Karpas-422 (cell line): Measurements from ENCODE around the gene CADPS. TPM values are rescaled to one million over a fixed set of nuclear protein-coding genes. Genes with fewer than 3 reads are reported as not detected.

Experiments
- DNase-seq: peaks from one replicate; pipeline ENCODE4 v3.0.0-alpha.2; 2015
- H2AFZ ChIP-seq: fragments of 200-600 bp; sonication (generic); 2 replicates; pipeline ENCODE4 v1.6.1; 2014; ENCODE audit warnings: antibody characterized with exemption, low read length, mixed read lengths
- H3K27ac ChIP-seq: fragments of 200-600 bp; sonication (generic); 2 replicates; pipeline ENCODE4 v1.5.1; 2014; ENCODE audit warnings: mild to moderate bottlenecking, low read length, moderate library complexity
- H3K27me3 ChIP-seq: fragments of 200-600 bp; sonication (generic); 2 replicates; pipeline ENCODE4 v1.6.1; 2014; ENCODE audit warnings: low read length, mixed read lengths
- H3K36me3 ChIP-seq: fragments of 200-600 bp; sonication (generic); 2 replicates; pipeline ENCODE4 v1.6.1; 2014; ENCODE audit warnings: low read length, mixed read lengths; ENCODE audit not compliant: insufficient read depth
- H3K4me1 ChIP-seq: fragments of 200-600 bp; sonication (generic); 2 replicates; pipeline ENCODE4 v1.6.1; 2014; ENCODE audit warnings: mild to moderate bottlenecking, low read length, mixed read lengths
- H3K4me2 ChIP-seq: fragments of 200-600 bp; sonication (generic); 2 replicates; pipeline ENCODE4 v1.6.1; 2014; ENCODE audit warnings: low read length, low read depth, mild to moderate bottlenecking; ENCODE audit not compliant: poor library complexity, severe bottlenecking
- H3K4me3 ChIP-seq: fragments of 200-600 bp; sonication (generic); 2 replicates; pipeline ENCODE4 v1.5.1; 2014; ENCODE audit warnings: mild to moderate bottlenecking, antibody characterized with exemption, low read length, mixed read lengths
- H3K79me2 ChIP-seq: fragments of 200-600 bp; sonication (generic); 2 replicates; pipeline ENCODE4 v1.6.1; 2014; ENCODE audit warnings: mild to moderate bottlenecking, low read length, mixed read lengths
- H3K9ac ChIP-seq: fragments of 200-600 bp; sonication (generic); 2 replicates; pipeline ENCODE4 v1.6.0; 2014; ENCODE audit warnings: low read length
- H3K9me2 ChIP-seq: fragments of 200-600 bp; sonication (generic), shearing (Covaris generic); replicated peaks from 2 replicates; pipeline ENCODE4 v1.6.0; 2014; ENCODE audit warnings: mild to moderate bottlenecking, low read length, moderate library complexity; ENCODE audit not compliant: insufficient read depth
- H3K9me3 ChIP-seq: fragments of 300-700, 200-600 bp; sonication (generic); 2 replicates; pipeline ENCODE4 v1.6.1; 2014; ENCODE audit warnings: low read length, mixed read lengths
- H4K20me1 ChIP-seq: fragments of 200-600 bp; sonication (generic); 2 replicates; pipeline ENCODE4 v1.6.1; 2014; ENCODE audit warnings: mild to moderate bottlenecking, antibody characterized with exemption, low read length, low read depth; ENCODE audit not compliant: insufficient read depth
- total RNA-seq: library from RNA; depleted of rRNA; stranded (reverse); fragments of >200 nt; shearing (Covaris generic); gene quantifications from 2 replicates; pipeline ENCODE4 v1.2.3, GENCODE V29; 2014; ENCODE audit warnings: low replicate concordance

The CADPS gene
- total RNA-seq, 1 experiment from 2014 or later, result 1.9 TPM

- no peaks in the 10 kb centered on the region for H4K20me1 ChIP-seq
- no peaks in the 10 kb centered on the region for H3K9me3 ChIP-seq
- no peaks in the 10 kb centered on the region for H3K36me3 ChIP-seq
- H3K4me2 ChIP-seq, result peak overlapping the region; percentile 44
- H3K79me2 ChIP-seq, result no peaks in the 10 kb centered on the region
- H3K9me2 ChIP-seq, result no peaks in the 10 kb centered on the region
- no peaks in the 10 kb centered on the region for H3K27me3 ChIP-seq
- no peak overlapping the region for H3K27ac ChIP-seq
- H3K4me1 ChIP-seq, result peaks cover 14% of the 10 kb centered on the region
- H2AFZ ChIP-seq, result no peak overlapping the region
- no peak for DNase-seq
- H3K4me3 ChIP-seq, result no peak overlapping the region
- no peak overlapping the region for H3K9ac ChIP-seq
Measured at GRCh38 chr3:62503516-62503915, 371.7 kb downstream of the CADPS start.

GRCh38 chr3:62502315-62503300, 372.6 kb downstream of the CADPS start:
- Histone ChIP-seq H3K9ac (no peak overlapping the region), H3K27ac (no peak overlapping the region), H3K79me2 (no peaks in the 10 kb centered on the region), H3K4me2 (peak overlapping the region; percentile 44), H3K27me3 (no peaks in the 10 kb centered on the region), H3K4me3 (no peak overlapping the region), H2AFZ (no peak overlapping the region), H4K20me1 (no peaks in the 10 kb centered on the region), H3K9me2 (no peaks in the 10 kb centered on the region), H3K36me3 (no peaks in the 10 kb centered on the region), H3K9me3 (no peaks in the 10 kb centered on the region), H3K4me1 (peaks cover 14% of the 10 kb centered on the region)
- peak; percentile 76 for DNase-seq

GRCh38 chr3:62501289-62501668, 373.9 kb downstream of the CADPS start:
- no peaks in the 10 kb centered on the region for H3K27me3 ChIP-seq
- no peak overlapping the region for H3K4me2 ChIP-seq
- no peaks in the 10 kb centered on the region for H3K9me3 ChIP-seq
- no peaks in the 10 kb centered on the region for H3K9me2 ChIP-seq
- no peak overlapping the region for H2AFZ ChIP-seq
- H3K79me2 ChIP-seq, result no peaks in the 10 kb centered on the region
- no peaks in the 10 kb centered on the region for H4K20me1 ChIP-seq
- H3K27ac ChIP-seq, result no peak overlapping the region
- peaks cover 14% of the 10 kb centered on the region for H3K4me1 ChIP-seq
- no peak for DNase-seq
- H3K9ac ChIP-seq, result no peak overlapping the region
- H3K4me3 ChIP-seq, result no peak overlapping the region
- no peaks in the 10 kb centered on the region for H3K36me3 ChIP-seq

GRCh38 chr3:62500556-62501288, 374.5 kb downstream of the CADPS start:
- Histone ChIP-seq H3K4me2 (no peak overlapping the region), H3K9me2 (no peaks in the 10 kb centered on the region), H3K36me3 (no peaks in the 10 kb centered on the region), H3K9me3 (no peaks in the 10 kb centered on the region), H2AFZ (no peak overlapping the region), H3K4me3 (no peak overlapping the region), H4K20me1 (no peaks in the 10 kb centered on the region), H3K9ac (no peak overlapping the region), H3K27me3 (no peaks in the 10 kb centered on the region), H3K27ac (no peak overlapping the region), H3K4me1 (peaks cover 14% of the 10 kb centered on the region), H3K79me2 (no peaks in the 10 kb centered on the region)
- no peak for DNase-seq

GRCh38 chr3:62497156-62497555, 378.1 kb downstream of the CADPS start:
- DNase-seq, result no peak
- H3K79me2 ChIP-seq, result no peaks in the 10 kb centered on the region
- no peak overlapping the region for H2AFZ ChIP-seq
- H3K9me3 ChIP-seq, result no peaks in the 10 kb centered on the region
- H3K36me3 ChIP-seq, result no peaks in the 10 kb centered on the region
- H3K4me2 ChIP-seq, result no peak overlapping the region
- H4K20me1 ChIP-seq, result no peaks in the 10 kb centered on the region
- H3K9me2 ChIP-seq, result no peaks in the 10 kb centered on the region
- peaks cover 5% of the 10 kb centered on the region for H3K4me1 ChIP-seq
- no peak overlapping the region for H3K27ac ChIP-seq
- H3K27me3 ChIP-seq, result no peaks in the 10 kb centered on the region
- H3K4me3 ChIP-seq, result no peak overlapping the region
- no peak overlapping the region for H3K9ac ChIP-seq

- no peak overlapping the region for H2AFZ ChIP-seq
- no peak overlapping the region for H3K4me3 ChIP-seq
- no peaks in the 10 kb centered on the region for H3K9me2 ChIP-seq
- H3K4me2 ChIP-seq, result no peak overlapping the region
- no peaks in the 10 kb centered on the region for H3K9me3 ChIP-seq
- H3K27me3 ChIP-seq, result no peaks in the 10 kb centered on the region
- no peak overlapping the region for H3K9ac ChIP-seq
- H3K27ac ChIP-seq, result no peak overlapping the region
- peaks cover 5% of the 10 kb centered on the region for H3K4me1 ChIP-seq
- H4K20me1 ChIP-seq, result no peaks in the 10 kb centered on the region
- DNase-seq, result no peak
- no peaks in the 10 kb centered on the region for H3K36me3 ChIP-seq
- H3K79me2 ChIP-seq, result no peaks in the 10 kb centered on the region
Measured at GRCh38 chr3:62496503-62496902, 378.7 kb downstream of the CADPS start.

- Histone ChIP-seq H3K9me3 (no peaks in the 10 kb centered on the region), H3K79me2 (no peaks in the 10 kb centered on the region), H2AFZ (no peak overlapping the region), H3K9me2 (no peaks in the 10 kb centered on the region), H3K27ac (no peak overlapping the region), H3K4me3 (no peak overlapping the region), H3K9ac (no peak overlapping the region), H3K4me1 (peaks cover 5% of the 10 kb centered on the region), H3K4me2 (no peak overlapping the region), H4K20me1 (no peaks in the 10 kb centered on the region), H3K27me3 (no peaks in the 10 kb centered on the region), H3K36me3 (no peaks in the 10 kb centered on the region)
- peak; percentile 82 for DNase-seq
Measured at GRCh38 chr3:62493109-62493801, 382.0 kb downstream of the CADPS start.

- Histone ChIP-seq H3K9me3 (no peaks in the 10 kb centered on the region), H3K27me3 (no peaks in the 10 kb centered on the region), H3K79me2 (no peaks in the 10 kb centered on the region), H2AFZ (no peak overlapping the region), H3K36me3 (no peaks in the 10 kb centered on the region), H3K4me2 (no peak overlapping the region), H3K4me1 (no peaks in the 10 kb centered on the region), H3K9me2 (no peaks in the 10 kb centered on the region), H3K9ac (no peak overlapping the region), H4K20me1 (no peaks in the 10 kb centered on the region), H3K4me3 (no peak overlapping the region), H3K27ac (no peak overlapping the region)
- no peak for DNase-seq
Measured at GRCh38 chr3:62482961-62483360, 392.3 kb downstream of the CADPS start.
